DMS53 treated with DMSO at 0.1 percent for 48 hours (cell line): Measurements from ENCODE around the gene CDH24.

Experiments
- DNase-seq: peaks from one replicate; lab custom pipeline; 2025; ENCODE audit not compliant: unreplicated experiment; lab: John Stamatoyannopoulos, UW

The CDH24 gene

GRCh38 chr14:23090254-23090636 is 32.9 kb upstream of the CDH24 start:
- no peak for DNase-seq

DNA sequence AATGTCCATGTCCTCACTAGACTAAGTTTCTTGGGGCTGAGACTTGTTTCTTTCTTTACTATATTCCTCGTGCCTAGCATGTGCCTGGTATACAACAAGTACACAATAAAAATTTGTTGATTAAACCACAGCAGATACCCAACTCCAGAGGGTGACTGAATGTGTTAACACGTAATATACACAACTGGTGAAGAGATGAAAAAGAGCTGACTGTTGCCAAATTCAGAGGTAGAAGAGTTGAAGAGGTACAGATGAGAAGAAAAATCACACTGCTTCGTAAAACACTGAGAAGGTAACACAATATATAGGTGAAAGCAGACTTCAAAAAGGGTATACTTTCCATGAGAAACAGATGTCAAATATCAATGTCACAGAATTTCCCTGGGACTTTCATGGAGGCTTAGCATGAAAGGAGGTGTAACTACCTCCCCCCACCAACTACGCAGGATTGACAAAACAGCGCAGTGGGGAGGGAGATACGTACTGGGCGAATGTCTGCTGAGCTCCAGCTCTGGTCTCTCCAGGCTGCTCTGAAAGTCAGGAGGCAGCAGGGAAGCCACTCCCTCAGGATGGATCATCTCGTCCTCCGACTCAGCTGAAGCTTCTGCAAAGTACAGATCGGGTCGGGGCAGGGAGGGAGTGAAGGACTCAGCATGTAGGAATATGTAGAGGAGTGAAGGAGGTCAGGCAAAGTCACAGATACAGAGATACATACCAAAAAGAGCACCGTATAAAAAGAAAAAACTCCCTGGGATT is 32.4 kb upstream of the CDH24 start:
- DNase-seq: no peak

- no peak for DNase-seq
Observed at GRCh38 chr14:23086565-23086964, 29.2 kb upstream of the CDH24 start.

DNA sequence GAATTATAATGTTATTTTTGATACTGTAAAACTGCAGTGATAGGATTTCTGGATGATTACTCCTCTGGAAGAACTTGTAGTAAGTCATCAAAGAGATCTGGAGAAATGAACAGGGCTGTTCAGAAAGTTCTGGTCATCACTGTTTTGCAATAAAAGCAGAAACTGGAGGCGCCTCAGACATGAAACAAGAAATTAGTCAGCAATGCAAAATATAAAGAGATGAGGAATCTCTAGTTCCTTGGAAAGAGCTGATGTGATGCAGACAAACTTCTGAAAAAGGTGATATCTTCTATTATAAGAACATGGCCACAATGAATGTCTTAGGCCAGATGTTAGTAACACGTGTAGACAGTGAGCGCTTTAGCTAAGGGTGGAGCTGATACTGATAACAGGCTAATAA is 28.1 kb upstream of the CDH24 start:
- DNase-seq: no peak

- no peak for DNase-seq
Observed at GRCh38 chr14:23080474-23080873, 23.2 kb upstream of the CDH24 start.

DNA sequence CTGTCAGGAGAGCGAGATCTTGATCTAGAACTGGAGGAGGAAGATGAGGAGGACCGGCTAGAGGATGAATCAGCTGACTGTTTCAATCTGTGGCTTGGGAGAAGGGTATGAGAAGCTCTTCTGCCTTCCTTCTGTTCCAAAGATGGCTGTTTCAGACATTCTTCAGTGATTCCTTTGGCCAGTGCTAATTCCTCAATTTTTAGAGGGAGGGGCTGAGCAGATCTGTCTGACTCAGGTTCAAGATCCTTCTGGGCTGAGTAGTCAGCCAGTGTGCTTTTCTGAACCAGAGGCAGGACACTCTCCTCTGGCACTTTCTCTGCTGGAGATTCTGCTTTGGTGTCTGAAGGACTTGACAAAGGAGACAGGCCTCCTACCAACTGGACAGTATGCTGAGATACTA is 22.4 kb upstream of the CDH24 start:
- no peak for DNase-seq

- DNase-seq: no peak
Observed at GRCh38 chr14:23078692-23079116, 21.4 kb upstream of the CDH24 start.

DNA sequence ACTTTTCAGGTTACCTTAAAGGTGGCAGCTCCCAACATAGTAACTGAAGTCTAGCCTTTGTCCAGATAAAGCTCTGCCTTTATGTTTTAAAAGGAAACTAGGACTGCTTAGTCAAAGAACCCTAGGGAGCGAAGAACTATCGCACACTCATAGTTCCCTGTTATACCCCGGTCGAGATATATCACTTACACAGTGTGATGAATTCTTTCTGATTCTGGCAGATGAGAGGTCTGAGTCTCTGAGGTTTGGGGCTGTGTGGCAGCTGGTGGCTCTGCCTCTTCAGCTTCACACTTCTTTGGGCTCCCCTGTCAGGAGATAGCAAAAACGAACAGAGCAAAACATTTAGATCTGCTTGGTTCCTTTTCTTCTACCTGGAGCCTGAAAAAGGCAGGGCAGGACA is 20.6 kb upstream of the CDH24 start:
- no peak for DNase-seq

DNA sequence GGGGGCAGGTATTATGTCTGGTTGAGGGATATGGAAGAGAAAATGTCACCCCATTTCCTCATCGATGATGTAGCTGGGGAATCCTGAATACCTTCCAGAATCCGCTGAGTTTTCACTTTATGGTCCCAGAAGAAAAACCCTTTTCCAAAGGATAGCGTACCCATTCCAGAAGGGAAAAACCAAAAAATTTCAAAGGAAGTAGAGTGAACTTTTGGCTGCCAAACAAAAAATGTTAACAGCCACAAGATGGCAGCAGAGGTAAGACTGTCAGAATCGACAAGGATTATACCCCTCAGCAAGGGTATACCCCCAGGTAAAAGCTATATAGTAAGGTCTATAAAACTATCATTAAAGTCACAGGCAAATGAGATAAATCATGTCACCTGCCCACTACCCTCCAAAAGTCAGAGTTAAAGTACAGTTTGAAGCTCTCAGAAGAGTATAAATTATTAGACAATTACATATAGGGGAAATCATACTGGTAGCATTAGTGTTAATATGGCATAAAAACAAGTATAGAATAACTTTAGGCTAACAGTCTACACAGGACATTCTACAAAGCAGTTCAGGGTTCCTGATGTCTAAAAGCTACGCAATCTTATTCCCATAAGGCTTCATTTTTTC is 19.6 kb upstream of the CDH24 start:
- DNase-seq: no peak

GRCh38 chr14:23074906-23075305 is 17.6 kb upstream of the CDH24 start:
- no peak for DNase-seq

- DNase-seq: no peak
Observed at GRCh38 chr14:23071921-23072539, 14.7 kb upstream of the CDH24 start.

DNA sequence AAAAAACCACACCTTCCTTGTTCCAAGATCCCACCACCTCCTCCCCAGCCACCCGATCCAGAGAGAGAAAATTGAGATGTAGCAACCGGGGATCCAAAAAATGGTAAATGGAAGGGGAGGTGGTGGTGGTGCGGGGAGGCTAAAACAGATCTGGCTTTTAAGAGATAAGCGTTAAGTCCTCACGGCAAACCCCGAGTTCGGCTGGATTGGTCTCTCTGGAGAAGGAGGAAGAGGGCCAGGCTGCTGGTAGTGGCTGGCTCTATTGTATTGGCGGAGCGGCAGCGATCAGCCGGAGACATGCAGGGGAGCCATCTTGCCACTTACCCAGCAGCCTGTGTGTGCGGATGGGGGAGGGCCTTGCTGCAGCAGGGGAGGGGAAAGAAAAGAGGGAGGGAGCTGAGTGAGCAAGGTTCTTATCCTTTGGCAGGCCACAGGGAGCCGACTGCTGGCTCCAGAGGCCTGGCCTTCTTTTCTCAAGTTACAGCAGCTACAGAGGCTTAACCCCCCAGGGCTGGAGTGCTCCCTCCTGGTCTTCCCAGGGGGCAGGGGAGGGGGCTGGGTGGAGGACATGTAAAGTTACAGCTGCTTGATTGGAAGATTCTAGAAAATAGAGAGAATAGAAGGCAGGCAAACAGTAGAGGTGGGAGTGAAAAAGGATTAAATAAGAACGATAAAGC is 14.1 kb upstream of the CDH24 start:
- no peak for DNase-seq

- no peak for DNase-seq
Observed at GRCh38 chr14:23070262-23071129, 13.2 kb upstream of the CDH24 start.

- no peak for DNase-seq
Observed at GRCh38 chr14:23069413-23069806, 12.1 kb upstream of the CDH24 start.

- DNase-seq: no peak
Observed at GRCh38 chr14:23068789-23069412, 11.6 kb upstream of the CDH24 start.

GRCh38 chr14:23067847-23068788 is 10.8 kb upstream of the CDH24 start:
- no peak for DNase-seq

DNA sequence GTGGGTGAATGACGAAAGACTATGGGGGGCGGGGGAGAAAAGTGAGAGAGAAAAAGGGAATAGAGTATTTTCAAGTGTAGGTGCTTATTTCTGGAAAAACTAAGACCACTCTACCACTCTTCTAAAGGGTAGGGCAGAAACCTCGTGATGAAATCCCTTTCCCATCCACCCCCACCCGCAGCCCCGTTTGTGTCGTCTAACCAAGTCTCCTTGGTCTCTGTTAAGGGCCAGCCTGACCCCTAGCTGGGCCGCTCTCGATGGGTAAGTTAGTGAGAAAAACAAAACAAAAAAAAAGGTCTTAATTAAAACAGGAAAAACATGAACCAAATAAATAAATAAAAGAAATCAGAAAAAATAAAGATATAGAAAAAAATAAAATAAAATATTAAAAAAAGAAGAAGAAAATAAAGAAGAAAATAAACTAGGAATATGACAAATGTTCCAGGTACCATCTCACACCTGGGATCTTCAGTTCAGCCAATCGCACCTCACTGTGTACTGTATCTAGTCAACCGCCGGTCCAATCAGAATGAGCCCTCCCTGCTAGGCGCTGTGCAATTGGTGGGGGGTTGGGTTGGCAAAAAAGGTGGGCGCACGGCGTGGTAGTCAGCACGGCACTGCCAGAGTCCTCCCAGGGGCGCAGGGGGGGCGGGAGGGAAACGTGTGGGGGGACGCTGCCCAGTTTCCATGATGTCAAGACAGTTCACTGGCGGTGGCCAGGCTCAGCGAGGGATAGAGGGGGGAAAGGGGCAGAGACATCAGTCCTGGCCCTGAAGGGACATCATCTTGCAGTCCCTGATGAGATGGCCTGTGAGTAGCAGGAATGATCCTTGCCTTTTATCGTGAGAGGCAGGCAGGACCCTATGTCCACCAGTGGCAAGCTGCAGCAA is 9.8 kb upstream of the CDH24 start:
- DNase-seq: no peak

DNA sequence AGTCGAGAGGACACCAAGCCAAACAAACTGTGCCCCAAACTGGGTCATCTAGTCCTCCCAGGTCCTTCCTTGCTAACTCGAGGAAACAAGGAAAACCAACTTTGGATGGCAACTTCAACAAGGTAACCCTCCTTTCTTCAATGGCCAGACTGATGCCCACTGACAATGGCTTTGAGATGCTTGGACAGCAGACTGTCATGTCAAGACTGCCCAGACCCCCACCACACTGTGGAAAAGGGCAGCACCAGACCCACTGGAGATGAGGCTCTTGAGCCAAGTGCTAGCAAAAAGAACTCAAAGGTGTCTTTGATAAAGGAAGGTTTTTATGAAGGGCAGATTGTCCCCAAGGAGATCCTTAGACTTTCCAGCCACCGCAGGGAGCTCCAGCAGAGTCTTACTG is 9.0 kb upstream of the CDH24 start:
- no peak for DNase-seq
